NCI-H146 (cell line): ENCODE results near the gene SH2D6.
A peak's percentile ranks its signal among the peaks of the same experiment; 100 is the strongest.

Experiments
- DNase-seq: peaks from one replicate; lab custom pipeline; 2025; lab: John Stamatoyannopoulos, UW

The SH2D6 gene

GRCh38 chr2:85439986-85440385, 21.5 kb downstream of the SH2D6 start:
- DNase-seq, result no peak

GRCh38 chr2:85440729-85441128, 22.2 kb downstream of the SH2D6 start:
- no peak for DNase-seq

- DNase-seq, result no peak
Observed at GRCh38 chr2:85441864-85442263, 23.4 kb downstream of the SH2D6 start.

GRCh38 chr2:85444629-85445172, 26.2 kb downstream of the SH2D6 start:
- DNase-seq, result no peak

- no peak for DNase-seq
Observed at GRCh38 chr2:85445316-85446295, 27.1 kb downstream of the SH2D6 start.

- no peak for DNase-seq
Observed at GRCh38 chr2:85446296-85447221, 28.0 kb downstream of the SH2D6 start.

- no peak for DNase-seq
Observed at GRCh38 chr2:85447222-85447585, 28.7 kb downstream of the SH2D6 start.

- DNase-seq, result no peak
Observed at GRCh38 chr2:85448461-85449213, 30.1 kb downstream of the SH2D6 start.

- DNase-seq, result no peak
Observed at GRCh38 chr2:85449214-85449588, 30.7 kb downstream of the SH2D6 start.

GRCh38 chr2:85452237-85452636, 33.7 kb downstream of the SH2D6 start:
- no peak for DNase-seq

GRCh38 chr2:85453571-85453970, 35.1 kb downstream of the SH2D6 start:
- DNase-seq, result no peak

GRCh38 chr2:85455552-85456090, 37.1 kb downstream of the SH2D6 start:
- no peak for DNase-seq

- DNase-seq, result no peak
Observed at GRCh38 chr2:85457043-85457442, 38.5 kb downstream of the SH2D6 start.

- DNase-seq, result no peak
Observed at GRCh38 chr2:85457877-85458316, 39.4 kb downstream of the SH2D6 start.

GRCh38 chr2:85458601-85459563, 40.4 kb downstream of the SH2D6 start:
- no peak for DNase-seq

GRCh38 chr2:85459771-85460170, 41.3 kb downstream of the SH2D6 start:
- no peak for DNase-seq

GRCh38 chr2:85462322-85462721, 43.8 kb downstream of the SH2D6 start:
- no peak for DNase-seq

- no peak for DNase-seq
Observed at GRCh38 chr2:85468096-85468703, 49.7 kb downstream of the SH2D6 start.

GRCh38 chr2:85468704-85469349, 50.3 kb downstream of the SH2D6 start:
- DNase-seq, result peak; percentile 69
